Measurements from ENCODE around the gene PRRC2B. TPM values are rescaled to one million over a fixed set of nuclear protein-coding genes. Genes with fewer than 3 reads are reported as not detected.

Gene PRRC2B
- polyA plus RNA-seq, 1 donor = 174 TPM

- DNase-seq = no peak
Observed at GRCh38 chr9:131521203-131521602, 127.3 kb downstream of the PRRC2B start.

DNA sequence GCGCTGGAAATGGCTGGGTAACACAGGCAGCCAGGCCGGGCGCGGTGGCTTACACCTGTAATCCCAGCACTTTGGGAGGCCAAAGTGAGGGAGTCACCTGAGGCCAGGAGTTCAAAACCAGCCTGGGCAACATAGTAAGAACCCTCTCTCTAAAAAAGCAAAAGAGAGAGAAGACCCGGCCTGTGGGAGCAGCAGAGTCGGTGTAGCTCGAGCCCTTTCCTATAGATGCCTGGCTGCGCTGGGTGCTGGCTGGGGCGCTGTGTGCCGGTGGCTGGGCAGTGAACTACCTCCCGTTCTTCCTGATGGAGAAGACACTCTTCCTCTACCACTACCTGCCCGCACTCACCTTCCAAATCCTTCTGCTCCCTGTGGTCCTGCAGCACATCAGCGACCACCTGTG, 127.9 kb downstream of the PRRC2B start:
- DNase-seq = no peak

DNA sequence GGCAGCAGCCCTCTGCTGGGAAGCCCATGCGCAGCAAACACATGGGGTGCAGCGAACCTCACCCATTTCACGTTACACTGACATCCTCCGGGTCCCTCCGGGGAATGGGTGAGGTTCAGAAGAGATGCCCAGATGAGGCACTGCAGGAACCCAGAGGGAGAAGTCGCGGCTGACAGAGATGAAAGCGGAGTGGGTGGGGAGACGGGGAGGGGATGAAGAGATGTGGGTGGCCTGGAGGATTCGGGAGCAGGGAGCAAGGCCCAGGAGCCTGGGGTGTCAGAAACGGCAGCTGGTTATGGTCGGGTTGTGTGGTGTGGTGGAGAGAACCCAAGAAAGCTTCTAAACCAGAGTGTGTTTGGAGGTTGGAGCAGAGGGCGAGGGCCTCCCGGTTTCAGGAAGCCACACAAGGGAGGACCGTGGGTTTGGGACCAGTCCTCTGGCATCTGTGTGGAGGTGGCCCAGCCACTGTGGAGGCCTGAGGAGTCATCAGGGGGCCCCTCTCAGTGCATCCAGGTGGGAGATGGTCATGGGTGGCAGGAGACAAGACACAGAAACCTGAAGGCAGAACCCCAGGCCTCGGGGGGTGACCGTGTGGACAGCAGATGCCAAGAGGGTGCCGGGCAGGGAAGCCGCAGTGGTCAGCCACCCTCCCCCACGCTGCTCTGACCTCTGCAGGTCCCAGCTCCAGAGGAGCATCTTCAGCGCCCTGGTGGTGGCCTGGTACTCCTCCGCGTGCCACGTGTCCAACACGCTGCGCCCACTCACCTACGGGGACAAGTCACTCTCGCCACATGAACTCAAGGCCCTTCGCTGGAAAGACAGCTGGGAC, 128.6 kb downstream of the PRRC2B start:
- no peak for DNase-seq

DNA sequence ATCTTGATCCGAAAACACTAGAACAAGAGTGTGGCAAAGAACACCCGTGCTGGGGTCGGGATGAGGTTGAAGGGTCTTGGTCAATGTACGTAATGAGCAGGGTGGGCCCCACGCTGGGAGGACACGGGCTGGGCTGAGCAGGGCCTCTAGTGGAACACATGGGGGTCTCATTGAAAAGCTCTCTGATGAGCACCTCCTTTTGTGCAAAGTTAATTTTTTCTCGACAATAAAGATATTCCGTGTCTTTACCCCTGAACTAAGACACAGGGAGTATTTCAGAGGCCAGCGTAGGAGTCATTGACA, 129.2 kb downstream of the PRRC2B start:
- no peak for DNase-seq

DNA sequence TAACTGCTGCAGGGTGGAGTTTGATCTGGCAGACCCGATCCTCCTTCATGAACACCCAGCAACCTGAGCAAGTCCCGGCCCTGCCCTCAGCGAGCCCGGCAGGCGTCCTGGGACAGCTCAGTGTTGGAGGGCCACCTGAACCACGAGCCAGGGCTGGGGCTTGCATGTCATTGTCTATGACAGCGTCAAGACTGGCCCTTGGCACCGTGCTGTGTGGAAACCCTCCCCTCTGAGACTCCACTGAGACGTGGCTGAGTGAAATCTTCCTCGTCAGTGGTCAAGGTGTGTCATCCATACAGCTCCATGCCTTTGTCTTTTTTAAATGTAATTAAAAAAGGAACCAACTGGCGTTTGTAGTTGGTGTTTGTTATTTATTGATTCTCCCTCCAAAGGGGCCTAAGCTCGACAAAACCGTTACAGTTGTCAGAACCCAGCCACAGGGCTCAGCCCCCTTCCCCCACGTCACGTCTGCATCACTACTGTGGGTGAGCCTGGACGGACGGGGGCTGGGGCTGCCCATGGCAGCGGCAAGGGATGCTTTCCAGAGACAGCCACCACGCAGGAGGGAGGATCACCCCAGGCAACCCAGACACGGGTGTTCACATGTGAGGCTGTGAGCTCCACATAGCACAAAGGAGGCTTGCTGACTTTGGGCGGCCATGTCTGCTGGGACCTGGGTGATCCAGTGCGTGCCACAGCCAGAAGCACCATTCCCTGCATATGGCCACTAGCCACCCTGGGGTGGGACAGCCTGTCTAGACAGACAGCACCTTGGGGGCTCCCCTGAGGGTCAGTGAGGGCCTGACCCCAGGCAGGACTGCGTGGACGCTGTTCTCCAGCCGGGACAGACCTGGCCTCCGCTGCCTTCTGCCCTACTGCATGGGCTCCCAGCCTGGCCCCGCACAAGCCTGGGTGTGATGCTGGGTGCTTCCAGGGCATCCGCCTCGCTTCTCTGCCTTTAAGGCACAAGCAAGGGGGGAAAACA, 129.9 kb downstream of the PRRC2B start:
- DNase-seq = no peak

GRCh38 chr9:131524665-131525315, 130.9 kb downstream of the PRRC2B start:
- DNase-seq = no peak

DNA sequence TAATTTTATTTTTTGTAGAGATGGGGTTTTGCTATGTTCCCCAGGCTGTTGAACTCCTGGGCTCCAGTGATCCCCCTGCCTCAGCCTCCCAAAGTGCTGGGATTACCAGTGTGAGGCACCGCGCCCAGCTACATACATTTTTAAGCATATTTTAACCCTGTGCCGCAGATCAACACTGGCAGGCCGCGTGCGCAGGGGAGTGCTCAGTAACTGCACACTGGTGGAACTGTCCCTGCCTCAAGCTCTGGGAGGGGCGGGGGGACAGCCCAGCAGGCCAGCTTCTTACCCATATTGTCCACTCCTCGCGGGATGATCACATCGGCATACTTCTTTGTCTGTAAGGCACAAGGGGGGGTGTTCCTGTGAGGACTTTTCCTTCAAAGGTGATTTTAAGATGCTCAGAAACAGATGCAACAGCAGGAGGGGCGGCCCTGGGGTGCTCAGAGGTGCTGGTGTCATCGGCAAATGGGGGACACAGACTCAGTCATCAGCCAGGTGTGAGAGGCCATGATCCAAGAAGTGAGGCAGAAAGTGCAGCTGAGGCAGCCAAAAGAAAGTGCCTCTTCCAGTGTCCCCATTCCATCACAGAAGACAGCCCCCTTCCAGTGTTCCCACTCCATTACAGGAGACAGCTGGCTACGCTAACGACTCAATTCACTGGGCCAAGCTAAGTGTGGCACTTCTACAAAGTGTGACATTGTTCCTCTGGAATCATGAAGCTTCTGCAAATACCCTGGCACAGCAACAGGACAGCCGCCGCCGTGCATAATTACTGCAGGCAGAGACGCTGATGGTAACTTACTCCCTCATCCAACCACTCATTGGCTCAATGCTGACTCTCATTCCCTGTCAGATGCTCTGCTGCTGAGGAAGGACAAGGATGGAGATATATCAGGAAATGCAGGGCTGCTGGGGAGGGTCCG, 132.0 kb downstream of the PRRC2B start:
- no peak for DNase-seq

- DNase-seq = no peak
Observed at GRCh38 chr9:131528186-131528585, 134.3 kb downstream of the PRRC2B start.

GRCh38 chr9:131528886-131529505, 135.1 kb downstream of the PRRC2B start:
- no peak for DNase-seq

- no peak for DNase-seq
Observed at GRCh38 chr9:131529597-131530545, 136.0 kb downstream of the PRRC2B start.

DNA sequence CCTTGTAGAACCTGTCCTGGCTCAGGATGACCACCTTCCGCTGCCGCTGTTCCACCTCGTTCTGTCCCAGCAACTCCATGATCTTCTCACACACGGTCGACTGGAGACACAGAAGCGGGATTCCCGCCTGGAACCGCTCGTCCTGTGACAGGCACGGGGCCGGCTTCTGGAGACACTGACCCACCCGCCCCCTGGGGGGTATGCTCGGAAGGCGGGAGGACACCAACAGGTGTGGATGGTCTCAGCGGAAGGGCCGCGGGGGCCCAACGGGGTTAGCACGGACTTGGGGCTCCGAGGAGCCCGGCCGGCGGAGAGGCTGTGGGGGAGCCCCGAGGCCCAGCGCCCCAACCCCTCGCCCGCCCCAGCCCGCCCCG, 136.6 kb downstream of the PRRC2B start:
- no peak for DNase-seq

GRCh38 chr9:131530920-131531832, 137.3 kb downstream of the PRRC2B start, which contains the start of gene UCK1:
TSS of gene UCK1 (minus strand) at chr9:131531263. CDS start at chr9:131531174, 89 bp downstream.
- peak; percentile 89 for DNase-seq

DNA sequence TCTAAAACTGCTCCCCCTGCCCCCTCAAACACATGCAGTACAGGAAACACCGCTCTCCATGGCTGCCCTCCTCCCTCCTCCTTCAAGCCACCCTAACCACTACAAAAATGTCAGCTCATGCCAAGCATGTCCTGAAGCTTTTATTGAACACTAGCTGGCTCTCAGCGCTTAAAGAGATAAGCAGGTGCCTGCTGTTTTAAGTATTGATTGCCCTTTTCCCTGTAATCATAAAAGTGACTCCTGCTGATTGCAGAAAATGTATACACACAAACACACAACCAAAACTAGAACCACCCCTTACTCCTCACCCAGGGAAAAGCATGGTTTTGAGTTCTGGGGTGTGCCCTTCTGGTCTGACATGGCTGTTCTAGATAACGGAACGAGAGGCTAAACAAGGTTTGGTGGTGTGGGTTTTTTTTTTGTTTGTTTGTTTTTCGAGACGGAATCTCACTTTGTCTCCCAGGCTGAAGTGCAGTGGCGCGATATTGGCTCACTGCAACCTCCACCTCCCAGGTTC, 140.9 kb downstream of the PRRC2B start:
- no peak for DNase-seq

DNA sequence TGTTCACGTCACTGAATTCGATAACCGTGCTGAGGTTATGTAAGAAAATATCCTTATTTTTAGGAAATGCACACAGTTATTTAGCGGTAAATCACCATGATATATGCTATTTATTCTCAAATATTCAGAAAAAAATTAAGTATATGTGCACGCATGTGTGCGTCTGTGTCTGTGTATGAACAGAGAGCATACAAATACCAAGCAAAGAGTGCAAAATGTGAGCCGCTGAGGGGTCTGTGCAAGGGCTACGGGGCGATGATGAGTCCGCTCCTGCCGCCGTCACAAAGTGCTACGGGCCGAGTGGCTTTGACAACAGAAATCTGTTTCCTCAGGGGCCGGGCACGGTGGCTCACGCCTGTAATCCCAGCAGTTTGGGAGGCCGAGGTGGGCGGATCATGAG, 144.1 kb downstream of the PRRC2B start:
- DNase-seq = no peak

GRCh38 chr9:131539223-131539923, 145.5 kb downstream of the PRRC2B start:
- no peak for DNase-seq

GRCh38 chr9:131543141-131543540, 149.3 kb downstream of the PRRC2B start:
- no peak for DNase-seq

GRCh38 chr9:131545003-131545785, 151.3 kb downstream of the PRRC2B start, which contains the start of gene PRRT1B:
TSS of gene PRRT1B (plus strand) at chr9:131545523. CDS start at chr9:131545616, 93 bp downstream.
- DNase-seq = no peak

Data from hindlimb muscle (tissue), 1 donor.